NT2/D1 (cell line): Measurements from ENCODE around the gene CLEC4D.

Experiments used
- SUZ12 ChIP-seq: IDR thresholded peaks from 2 replicates; pipeline ENCODE4 v1.6.1; 2011; ENCODE audit not compliant: insufficient read length, insufficient read depth; ENCODE audit errors: extremely low read depth
- YY1 ChIP-seq: IDR thresholded peaks from 2 replicates; pipeline ENCODE4 v1.6.1; 2011; ENCODE audit not compliant: insufficient read length, insufficient read depth
- ZNF274 ChIP-seq: IDR thresholded peaks from 2 replicates; pipeline ENCODE4 v1.6.1; 2011; ENCODE audit warnings: mild to moderate bottlenecking, low read depth, low read length

DNA sequence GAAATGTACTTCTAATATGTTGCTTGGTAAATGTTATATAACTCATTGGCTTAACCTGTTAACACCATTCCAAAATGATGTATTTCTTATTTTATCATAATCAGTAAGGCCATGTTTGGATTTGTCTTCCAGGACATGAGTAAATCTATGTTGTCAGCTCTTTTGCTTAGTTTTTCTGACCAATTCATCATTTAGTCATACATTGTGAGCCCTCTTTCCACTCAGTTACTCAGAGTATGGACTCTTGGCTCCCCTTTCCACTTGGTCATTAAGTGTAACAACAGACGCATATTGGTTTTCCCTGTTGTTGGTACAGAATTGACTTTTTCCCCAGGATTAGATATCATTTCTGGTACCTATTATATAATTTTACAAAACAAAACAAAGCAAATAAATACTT is 9.0 kb upstream of the CLEC4D start:
- TF ChIP-seq ZNF274 (no peak), YY1 (no peak), SUZ12 (no peak)
